HG03342 (cell line): ENCODE data around the gene ZSCAN9.

ENCODE experiments used
- ATAC-seq: cut with Tn5 transposase; IDR thresholded peaks from one replicate; pipeline ENCODE4 v1.9.1; 2021; ENCODE audit warnings: mild to moderate bottlenecking, moderate library complexity; ENCODE audit not compliant: unreplicated experiment

Gene ZSCAN9

GRCh38 chr6:28220257-28221133, 4.6 kb upstream of the ZSCAN9 start:
- no peak for ATAC-seq

- no peak for ATAC-seq
Observed at GRCh38 chr6:28224131-28225055, 682 bp upstream of the ZSCAN9 start.

- ATAC-seq: no peak
Observed at GRCh38 chr6:28226460-28226859, 1.4 kb downstream of the ZSCAN9 start.

GRCh38 chr6:28232785-28233184, 7.7 kb downstream of the ZSCAN9 start:
- ATAC-seq: no peak

- ATAC-seq: no peak
Observed at GRCh38 chr6:28235912-28236452, 10.9 kb downstream of the ZSCAN9 start.

- peak; percentile 47 for ATAC-seq
Observed at GRCh38 chr6:28239636-28240035, 14.6 kb downstream of the ZSCAN9 start.

GRCh38 chr6:28240471-28240870, 15.4 kb downstream of the ZSCAN9 start:
- ATAC-seq: no peak

- no peak for ATAC-seq
Observed at GRCh38 chr6:28243946-28244345, 18.9 kb downstream of the ZSCAN9 start.

GRCh38 chr6:28245206-28245941, 20.3 kb downstream of the ZSCAN9 start:
- ATAC-seq: no peak

- ATAC-seq: no peak
Observed at GRCh38 chr6:28248916-28249315, 23.8 kb downstream of the ZSCAN9 start.

- no peak for ATAC-seq
Observed at GRCh38 chr6:28250747-28251146, 25.7 kb downstream of the ZSCAN9 start.

GRCh38 chr6:28251661-28252008, 26.6 kb downstream of the ZSCAN9 start:
- peak; percentile 40 for ATAC-seq

- peak; percentile 69 for ATAC-seq
Observed at GRCh38 chr6:28252009-28252975, 27.2 kb downstream of the ZSCAN9 start, which contains the start of gene ZKSCAN4. Gene ZKSCAN4, minus strand, starts transcription at chr6:28252269. Its CDS starts 289 bp downstream, at chr6:28251980.

GRCh38 chr6:28254121-28254519, 29.0 kb downstream of the ZSCAN9 start:
- no peak for ATAC-seq

GRCh38 chr6:28257042-28257441, 32.0 kb downstream of the ZSCAN9 start:
- no peak for ATAC-seq

- no peak for ATAC-seq
Observed at GRCh38 chr6:28258877-28259777, 34.1 kb downstream of the ZSCAN9 start, which contains the start of gene NKAPL. Gene NKAPL, plus strand, starts transcription at chr6:28259297. Its CDS starts 75 bp downstream, at chr6:28259372.

- no peak for ATAC-seq
Observed at GRCh38 chr6:28263922-28264321, 38.8 kb downstream of the ZSCAN9 start.

- ATAC-seq: no peak
Observed at GRCh38 chr6:28264834-28265401, 39.8 kb downstream of the ZSCAN9 start.
